A549 treated with RU486 at 1 μM for 4 hours (cell line): Measurements from ENCODE around the gene APOL6. TPM values are rescaled to one million over a fixed set of nuclear protein-coding genes. Genes with fewer than 3 reads are reported as not detected.

Experiments used
- total RNA-seq: library from RNA; stranded (reverse); fragments of 200-300 nt; extraction: Qiagen RNA extraction; gene quantifications from 5 replicates; pipeline ENCODE4 v1.2.3, GENCODE V29; 2022; ENCODE audit warnings: low read depth

Gene APOL6
- 1.8 to 3.0 TPM (median 2.2 TPM) in 5 replicates for total RNA-seq

GRCh38 chr22:35648066-35649025, at the start of gene APOL6:
Gene APOL6, plus strand, starts transcription at chr22:35648446. Its CDS starts 7,980 bp downstream, at chr22:35656426.

GRCh38 chr22:35617137-35617755, 31.0 kb upstream of the APOL6 start, which contains the start of gene MB:
Gene MB, minus strand, starts transcription at chr22:35617329. Its CDS starts 72 bp downstream, at chr22:35617257.

GRCh38 chr22:35717572-35717971, 69.3 kb downstream of the APOL6 start, which contains the start of gene APOL5:
Gene APOL5, plus strand, starts transcription at chr22:35717872. Its CDS starts 0 bp downstream, at chr22:35717872.

Other genes starting within 250 kb of the APOL6 start
- 59.4 to 96.9 TPM (median 82.3 TPM) in 5 replicates for gene MCM5, start 248.3 kb upstream of the APOL6 start, total RNA-seq
- 0.89 to 1.8 TPM (median 1.1 TPM) in 5 replicates for gene RASD2, start 107.6 kb upstream of the APOL6 start, total RNA-seq
- 6.8 to 8.3 TPM (median 7.2 TPM) in 5 replicates for gene MB, start 31.1 kb upstream of the APOL6 start, total RNA-seq
- gene APOL5, start 69.4 kb downstream of the APOL6 start, total RNA-seq: not detected in 5 replicates